ENCODE measurements around the gene UIMC1.

- TF ChIP-seq POLR2A (IDR thresholded peaks at IDR 0.05) (no peak), CTCF (IDR thresholded peaks at IDR 0.05) (no peak)
Observed at GRCh38 chr5:176865964-176866363, 140.6 kb downstream of the UIMC1 start.
